NCI-H128 (cell line): ENCODE results near the gene MS4A8.
"Not testable (repeated sequence)": the region's sequence is repeated elsewhere in the genome, so short reads cannot be mapped to it uniquely, and the experiment has no call there.

ENCODE experiments used
- DNase-seq: peaks from one replicate; lab custom pipeline; 2025; ENCODE audit not compliant: unreplicated experiment; lab: John Stamatoyannopoulos, UW

Gene MS4A8

DNA sequence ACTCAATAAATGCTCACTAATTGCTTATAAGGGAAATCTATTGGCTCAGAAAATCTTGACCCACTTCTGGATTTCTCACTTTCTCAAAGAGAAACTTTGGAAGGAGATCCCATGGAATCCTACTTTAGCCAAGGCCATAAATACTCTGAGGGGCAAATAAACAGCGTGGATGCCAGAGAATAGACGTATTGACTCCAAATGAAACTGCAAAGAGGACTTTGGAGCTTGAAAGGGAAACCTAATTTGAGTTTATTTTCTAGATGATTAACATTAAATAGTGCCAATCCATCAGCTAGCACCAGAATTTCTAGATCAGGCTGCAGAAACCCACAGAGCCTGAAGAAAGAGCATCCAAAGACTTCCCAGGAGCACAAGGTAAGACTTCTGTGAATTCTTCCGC is 25.0 kb downstream of the MS4A8 start, which contains the start of gene MS4A18:
MS4A18 (plus strand) TSS at position 301 of the 400 bp plus-strand sequence.
- no peak for DNase-seq

DNA sequence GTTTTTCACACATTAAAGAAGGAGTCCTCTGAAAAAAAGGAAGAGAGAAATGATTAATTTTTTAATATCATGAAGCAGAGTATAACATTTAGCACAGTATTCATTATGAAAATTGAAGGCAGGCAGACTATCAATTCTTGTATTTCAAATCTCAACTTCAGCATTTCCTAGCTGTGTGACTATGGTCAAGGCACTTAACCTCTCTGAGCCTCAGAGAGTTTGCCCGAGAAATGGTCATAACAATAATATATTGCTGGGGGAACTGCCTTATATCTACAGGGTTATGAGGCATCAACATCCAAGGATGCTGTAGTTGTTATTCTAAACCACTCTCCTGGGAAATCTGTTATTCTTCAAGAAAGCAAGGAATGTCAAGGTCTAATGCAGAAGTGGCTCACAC is 26.2 kb downstream of the MS4A8 start:
- no peak for DNase-seq

DNA sequence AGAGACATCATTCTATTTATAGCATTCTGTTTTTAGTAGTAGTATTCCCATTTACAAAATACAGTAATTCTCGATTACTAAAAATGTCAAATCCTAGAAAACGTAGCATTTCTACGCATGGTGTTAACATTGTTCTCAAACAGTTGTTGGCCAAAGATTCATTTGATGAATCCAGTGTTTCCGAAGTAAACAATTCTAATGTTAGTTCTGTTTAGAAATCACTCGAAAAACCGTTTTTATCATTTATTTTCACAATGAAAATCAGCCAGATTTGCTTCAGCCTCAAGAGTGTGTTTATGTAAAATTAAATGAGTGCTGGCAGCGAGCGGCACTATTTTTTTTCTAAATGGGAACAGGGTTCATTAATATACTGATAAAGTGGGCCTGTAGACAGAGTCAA is 32.2 kb downstream of the MS4A8 start:
- no peak for DNase-seq

DNA sequence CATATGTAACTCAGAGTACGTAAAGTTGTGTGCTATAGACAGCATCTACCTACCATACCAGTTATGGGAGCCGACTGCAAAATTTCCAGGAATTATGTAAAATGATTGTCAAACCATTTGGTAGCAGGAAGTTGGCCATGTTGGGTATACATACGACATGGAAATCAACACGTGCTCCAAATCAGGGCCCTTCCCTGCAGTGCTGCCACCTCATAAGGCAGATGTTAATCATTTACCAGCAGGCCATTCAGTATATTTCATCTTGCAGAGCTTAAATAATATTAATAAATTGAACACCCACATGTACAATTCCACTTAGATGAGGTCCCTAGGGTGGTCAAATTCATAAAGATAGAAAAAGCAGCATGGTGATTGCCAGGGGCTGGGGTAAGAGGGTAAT is 34.9 kb downstream of the MS4A8 start:
- DNase-seq, result no peak

DNA sequence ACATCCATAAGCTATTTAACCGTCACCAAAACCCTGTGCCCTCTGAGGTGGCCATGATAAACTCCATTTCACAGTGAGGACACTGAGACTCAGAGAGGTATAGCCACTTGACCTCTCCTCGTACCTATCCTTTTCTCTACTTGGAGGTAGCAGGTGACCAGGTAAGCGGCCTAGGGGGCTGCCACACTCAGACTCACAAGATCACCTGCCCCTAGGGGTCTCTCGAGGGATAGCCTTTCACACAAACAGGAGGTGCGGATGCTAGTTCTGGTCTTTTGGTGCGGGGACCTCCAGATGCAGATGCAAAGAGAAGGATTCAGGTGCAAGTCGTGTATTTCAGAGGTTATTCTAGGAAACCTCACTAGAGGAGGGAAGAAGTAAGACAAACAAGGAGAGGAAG is 39.7 kb downstream of the MS4A8 start:
- no peak for DNase-seq

DNA sequence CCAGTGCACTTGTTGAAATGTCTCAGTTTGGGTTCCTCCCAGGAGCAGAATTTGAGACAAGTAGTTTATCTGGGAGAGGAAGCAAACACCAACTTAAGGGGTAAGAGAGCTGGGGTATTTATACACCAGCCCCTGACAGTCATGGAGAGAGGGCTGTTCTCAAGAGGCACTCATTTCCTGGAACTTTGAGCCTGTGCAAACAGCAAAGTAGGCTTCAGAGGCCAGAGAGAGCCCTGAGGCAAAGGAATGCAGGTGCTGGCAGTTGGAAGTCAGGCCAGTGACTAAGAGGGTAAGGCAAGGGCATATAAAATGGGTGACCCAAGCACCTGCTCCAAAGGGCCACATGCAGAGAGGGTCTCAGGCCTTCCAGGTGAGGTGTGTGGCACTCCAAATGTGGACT is 41.2 kb downstream of the MS4A8 start:
- no peak for DNase-seq

DNA sequence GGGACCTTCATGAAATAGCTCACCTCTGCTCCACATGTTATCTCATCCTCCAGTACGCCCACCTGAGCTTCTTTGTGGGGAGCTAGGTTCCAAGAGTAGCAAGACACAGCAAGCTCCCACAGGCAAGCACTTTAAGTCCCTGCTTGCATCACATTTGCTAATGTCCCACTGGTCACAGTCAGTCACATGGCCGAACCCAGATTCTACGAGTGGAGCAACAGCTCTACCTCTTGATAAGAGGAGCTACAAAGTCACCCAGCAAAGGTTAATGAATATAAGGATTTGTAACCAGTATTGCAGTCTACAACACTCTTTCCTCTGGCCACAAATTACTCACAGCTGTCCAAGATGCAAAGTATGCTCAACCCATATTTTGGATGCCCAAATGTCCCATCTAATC is 42.0 kb downstream of the MS4A8 start:
- DNase-seq, result no peak

DNA sequence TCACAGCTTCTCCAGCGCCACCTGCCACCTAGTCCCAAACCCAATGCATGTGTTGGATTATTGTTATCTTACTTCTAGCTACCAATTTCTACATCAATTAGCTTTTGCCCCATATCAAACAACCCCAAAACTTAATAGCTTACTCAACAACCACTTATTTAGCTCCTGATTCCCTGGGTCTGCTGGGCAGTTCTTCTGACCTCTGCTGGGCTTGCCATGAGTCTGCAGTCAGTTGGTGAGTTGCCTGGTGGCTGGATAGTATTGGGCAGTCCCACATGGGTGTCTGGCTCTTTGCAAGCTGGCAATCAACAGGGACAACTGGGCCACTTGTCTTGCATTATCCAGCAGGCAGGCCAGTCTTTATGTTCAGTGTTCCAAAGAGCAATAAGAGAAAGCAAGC is 43.6 kb downstream of the MS4A8 start:
- no peak for DNase-seq

DNA sequence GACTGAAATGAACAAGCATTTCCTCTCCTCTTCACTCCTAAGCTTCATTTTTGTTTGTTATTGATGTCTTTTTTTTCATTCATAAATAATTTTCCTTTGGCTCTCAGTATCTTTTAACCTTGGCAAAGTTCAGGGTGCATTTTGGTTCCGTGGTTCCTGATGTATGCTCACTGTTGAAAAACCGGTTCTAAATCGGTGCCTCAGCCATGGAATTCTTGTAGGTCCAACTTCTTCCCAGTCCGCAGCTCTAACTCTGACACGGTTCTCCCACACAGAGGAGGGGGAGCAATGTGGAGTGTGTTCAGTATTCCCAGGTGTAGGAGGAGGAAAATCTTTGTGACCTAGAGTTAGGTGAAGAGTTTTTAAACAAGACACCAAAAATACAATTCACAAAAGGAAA is 44.7 kb downstream of the MS4A8 start:
- no peak for DNase-seq

DNA sequence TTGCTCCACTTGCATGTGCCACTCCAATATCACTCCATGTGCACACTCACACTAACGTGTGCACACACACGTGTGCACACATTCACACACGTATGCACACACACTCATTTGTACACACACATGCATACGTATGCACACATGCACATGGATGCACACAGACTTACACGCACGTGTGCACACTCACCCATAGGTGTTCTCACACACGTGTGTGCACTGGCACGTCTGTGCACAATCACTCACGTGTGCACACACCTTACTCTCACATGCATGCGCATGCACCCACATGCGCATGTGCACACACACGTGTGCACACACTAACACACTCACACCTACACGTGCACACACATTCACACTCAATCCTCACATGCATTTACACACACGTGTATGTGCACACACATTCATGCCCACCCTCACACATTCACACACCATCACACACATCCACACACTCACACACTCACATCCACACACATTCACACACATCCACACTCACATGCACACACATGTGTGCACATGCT is 48.0 kb downstream of the MS4A8 start:
- DNase-seq, result no peak

DNA sequence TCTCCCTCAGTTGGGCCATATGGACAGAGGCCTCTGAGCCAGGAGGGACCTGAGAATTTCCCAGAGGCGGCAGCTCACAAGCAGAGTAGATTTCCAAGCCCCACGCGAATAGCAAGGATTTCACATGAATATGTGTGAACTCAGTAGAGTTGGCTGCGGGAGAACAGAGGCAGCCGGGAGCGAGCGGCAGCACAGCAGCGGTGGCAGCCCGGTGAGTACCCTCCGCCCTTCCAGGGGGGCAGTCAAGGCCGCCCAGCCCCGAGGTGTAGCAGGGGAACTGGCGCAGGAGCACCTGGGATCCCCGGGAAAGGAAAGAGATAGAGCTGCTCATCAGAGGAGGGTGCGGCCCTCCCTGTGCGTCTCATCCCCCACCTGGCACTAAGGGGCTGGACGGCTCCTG is 48.8 kb downstream of the MS4A8 start:
- DNase-seq, result no peak

DNA sequence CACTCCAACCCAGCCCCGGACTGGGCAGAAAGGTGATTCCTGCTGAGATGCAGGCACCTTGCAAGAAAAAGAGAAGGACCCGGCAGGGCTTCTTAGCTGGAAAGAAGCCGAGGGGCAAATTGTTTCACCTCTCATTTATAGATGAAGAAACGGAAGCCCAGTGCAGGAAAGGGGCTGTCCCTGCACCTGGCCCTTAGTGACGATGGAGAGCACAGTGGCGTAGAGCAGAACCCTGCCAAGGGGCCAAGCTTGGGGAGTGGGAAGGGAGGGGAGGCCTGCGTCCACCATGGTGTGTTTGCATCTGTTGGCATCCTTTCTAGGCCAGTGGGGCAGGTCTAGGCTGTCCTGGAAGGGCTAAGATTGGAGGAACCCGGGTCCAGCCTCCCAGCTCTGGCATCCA is 49.4 kb downstream of the MS4A8 start:
- DNase-seq, result no peak

DNA sequence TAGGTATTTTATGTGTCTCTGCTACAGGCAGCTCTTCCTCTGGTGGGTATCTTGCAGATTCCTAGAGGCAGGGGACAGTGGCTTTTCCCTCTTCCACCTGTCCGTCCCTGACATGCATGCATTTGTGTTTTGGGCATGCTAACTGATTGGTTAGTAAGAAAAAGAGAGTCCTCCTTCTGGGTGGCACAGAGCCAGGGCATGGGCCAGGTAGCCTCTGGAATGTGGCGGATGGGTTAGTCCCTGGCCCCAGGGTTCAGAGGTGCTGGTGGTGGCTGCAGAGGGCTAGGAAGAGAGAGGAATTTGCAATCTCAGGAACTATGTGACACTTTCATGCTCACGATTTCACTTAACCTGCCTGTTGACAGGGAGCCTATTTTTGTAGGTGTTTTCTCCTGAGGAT is 51.5 kb downstream of the MS4A8 start:
- no peak for DNase-seq

DNA sequence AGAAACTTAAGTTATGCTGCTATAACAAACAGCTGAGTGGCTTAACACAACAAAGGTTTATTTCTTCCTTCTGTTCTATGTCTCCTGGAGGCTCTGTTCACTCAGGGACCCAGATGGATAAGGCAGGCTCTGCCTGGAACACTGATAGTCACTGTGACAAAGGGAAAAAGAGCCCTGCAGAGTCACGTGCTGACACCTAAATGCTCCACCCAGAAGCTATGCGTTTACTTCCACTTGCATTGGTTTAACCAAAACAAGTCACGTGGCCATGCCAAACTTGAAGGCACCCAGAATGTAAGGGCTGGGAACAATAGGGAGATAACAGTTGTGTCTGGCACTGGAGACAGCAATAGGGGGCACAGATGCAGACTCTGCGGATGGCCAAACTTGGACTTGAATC is 53.9 kb downstream of the MS4A8 start:
- DNase-seq, result no peak

DNA sequence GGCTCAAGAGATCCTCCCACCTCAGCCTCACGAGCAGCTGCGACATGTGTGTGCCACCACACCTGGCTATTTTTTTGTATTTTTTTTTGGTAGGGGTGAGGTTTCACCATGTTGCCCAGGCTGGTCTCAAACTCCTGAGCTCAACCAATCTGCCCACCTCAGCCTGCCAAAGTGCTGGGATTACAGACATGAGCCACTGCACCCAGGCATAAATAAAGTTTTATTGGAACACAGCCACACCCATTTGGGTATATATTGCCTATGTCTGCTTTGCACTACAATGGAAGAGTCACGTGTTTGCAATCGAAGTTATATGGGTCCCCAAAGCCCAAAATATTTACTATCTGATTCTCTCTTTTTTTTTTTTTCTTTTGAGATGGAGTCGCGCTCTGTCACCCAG is 55.5 kb downstream of the MS4A8 start:
- DNase-seq, result no peak

DNA sequence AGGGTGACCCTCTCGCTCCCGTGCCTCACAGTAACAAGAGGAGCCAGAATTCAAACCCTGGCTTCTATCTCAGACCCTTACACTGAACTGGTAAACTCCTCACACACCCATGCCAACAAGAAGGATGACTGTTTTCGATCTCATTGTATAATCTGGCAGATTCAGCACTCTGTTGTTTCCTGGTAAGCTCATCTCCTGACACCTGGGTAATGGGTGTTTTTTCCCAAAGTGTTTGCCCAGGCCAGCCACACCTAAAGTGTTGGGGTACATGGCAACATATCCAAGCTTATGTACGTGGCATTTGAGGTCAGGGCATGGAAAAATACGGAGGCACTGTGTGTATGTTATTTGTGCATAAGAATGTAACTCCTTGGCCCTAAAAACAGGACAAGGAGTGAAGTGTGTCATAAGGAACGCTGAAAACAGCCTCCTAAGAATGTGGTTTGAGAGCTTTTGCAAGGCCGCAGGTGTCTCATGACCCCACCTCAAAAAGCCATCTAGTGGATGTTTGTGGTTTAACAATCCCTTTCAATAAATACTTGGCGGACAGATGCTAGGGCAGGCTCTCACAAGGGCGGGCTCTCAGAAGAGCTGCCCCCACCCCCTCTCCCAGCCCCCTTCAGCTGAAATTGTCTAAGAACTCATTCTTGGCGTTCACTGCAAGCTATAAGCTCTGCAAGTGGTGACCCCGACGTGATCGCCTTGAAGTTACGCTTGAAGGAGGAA is 57.1 kb downstream of the MS4A8 start, which contains the start of gene MS4A15:
MS4A15 (plus strand) TSS at position 561 of the 726 bp plus-strand sequence. CDS start 6,867 bp downstream, outside the sequence.
- DNase-seq, result no peak

DNA sequence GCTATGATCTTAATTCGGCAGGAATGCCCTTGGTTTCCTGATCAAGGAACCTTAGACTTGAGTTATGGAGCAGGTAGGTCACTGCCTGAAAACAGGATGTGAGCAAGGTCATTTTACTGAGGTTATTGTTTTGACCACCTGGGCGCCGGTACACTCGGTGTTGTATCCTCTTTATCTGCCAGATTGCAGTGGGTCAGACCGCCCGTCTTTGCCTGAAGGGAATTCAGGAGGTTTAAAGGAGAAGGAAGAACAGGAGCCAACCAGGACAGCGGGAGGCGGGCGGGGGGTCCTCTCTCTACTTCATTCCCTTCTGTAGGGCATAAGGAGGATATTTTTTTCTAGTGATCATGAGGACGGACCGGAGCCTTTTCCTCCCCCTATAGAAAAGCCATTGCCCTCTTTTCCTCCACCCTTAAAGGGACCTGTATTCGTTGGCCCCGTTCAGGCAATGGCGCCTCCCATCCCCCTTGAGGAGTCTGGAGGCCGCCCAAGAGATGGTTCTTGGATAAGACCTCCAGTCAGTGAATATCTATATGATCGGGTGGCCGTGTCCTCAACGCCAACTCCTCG is 57.9 kb downstream of the MS4A8 start:
- DNase-seq, result no peak

DNA sequence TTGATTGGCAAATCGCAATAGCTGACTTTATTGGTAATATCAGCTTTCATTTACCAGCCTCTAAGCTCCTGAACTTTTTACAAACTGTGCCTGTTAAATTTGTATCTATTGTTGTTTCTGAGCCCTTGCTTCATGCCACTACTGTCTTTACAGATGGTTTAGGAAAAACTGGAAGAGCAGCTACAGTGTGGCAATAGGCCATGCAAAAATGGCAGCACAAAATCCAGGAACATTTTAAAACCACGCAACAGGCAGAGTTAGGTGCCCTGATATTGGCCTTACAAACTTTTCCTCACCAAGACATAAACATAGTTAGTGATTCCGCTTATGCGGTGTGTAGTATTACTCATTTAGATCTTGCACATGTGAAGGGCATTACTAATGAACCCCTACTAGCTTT is 59.3 kb downstream of the MS4A8 start:
- DNase-seq, result not testable (repeated sequence)

DNA sequence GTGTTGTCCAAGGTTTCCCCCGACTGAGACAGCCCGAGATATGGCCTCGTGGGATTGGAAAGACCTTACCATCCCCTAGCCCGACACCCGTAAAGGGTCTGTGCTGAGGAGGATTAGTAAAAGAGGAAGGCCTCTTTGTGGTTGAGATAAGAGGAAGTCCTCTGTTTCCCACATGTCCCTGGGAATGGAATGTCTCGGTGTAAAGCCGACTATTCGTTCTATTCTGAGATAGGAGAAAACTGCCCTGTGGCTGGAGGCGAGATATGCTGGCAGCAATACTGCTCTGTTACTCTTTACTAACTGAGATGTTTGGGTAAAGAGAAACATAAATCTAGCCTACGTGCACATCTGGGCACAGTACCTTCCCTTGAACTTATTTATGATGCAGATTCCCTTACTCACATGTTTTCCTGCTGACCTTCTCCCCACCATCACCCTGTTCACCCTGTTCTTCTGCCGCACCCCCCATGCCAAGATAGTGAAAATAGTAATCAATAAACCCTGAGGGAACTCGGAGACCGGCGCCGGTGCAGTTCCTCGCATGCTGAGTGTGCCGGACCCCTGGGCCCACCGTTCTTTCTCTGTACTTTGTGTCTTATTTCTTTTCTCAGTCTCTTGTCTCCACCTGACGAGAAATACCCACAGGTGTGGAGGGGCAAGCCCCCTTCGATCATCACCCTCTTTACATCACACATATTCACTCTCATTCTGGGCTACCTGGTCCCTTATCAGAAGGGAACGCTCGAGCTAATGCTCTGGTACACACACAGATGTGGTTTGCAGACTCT is 60.2 kb downstream of the MS4A8 start:
- not testable (repeated sequence) for DNase-seq

DNA sequence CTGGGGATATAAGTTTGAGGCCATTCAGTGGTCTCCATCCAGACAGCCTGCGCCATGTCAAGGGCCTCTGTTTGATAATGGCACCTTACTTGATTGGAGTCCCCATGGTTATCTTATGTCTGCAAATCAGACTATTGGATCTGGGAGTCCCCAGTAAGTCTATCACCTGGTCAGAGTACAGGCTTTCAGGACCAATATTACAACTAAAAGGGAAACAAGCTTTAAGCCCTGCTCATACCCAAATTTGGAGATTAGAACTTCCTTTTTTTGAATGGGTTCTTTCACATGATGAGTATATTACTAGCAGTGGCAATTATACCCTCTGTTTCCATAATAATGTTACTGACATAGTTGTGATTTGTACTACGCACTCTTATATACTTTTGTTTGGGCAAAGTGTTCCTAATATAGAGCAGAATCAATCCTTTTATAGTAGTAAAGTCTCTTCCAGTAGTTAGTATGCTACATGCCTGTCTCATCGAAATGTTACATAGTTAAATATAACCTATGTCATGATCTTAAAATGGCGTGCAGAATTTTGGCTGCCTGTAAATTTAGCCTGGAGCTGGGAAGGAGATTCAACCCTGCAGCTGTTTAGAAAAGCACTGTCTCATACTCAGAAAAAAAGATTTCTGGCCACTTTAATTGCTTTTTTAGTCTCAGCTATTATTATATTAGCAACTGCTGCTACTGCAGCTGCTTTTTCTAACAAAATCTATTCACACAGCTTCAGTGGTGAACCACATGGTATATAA is 62.2 kb downstream of the MS4A8 start:
- DNase-seq, result no peak
